Measurements from ENCODE around the gene DNAJB1. TPM values are rescaled to one million over a fixed set of nuclear protein-coding genes. Genes with fewer than 3 reads are reported as not detected.

DNAJB1 gene
- total and polyA plus RNA-seq, 2 of the 13 experiments (the other 11 are each of a cell fraction or from before 2014, with no cell fraction given) = 87.5 to 97.3 TPM

DNA sequence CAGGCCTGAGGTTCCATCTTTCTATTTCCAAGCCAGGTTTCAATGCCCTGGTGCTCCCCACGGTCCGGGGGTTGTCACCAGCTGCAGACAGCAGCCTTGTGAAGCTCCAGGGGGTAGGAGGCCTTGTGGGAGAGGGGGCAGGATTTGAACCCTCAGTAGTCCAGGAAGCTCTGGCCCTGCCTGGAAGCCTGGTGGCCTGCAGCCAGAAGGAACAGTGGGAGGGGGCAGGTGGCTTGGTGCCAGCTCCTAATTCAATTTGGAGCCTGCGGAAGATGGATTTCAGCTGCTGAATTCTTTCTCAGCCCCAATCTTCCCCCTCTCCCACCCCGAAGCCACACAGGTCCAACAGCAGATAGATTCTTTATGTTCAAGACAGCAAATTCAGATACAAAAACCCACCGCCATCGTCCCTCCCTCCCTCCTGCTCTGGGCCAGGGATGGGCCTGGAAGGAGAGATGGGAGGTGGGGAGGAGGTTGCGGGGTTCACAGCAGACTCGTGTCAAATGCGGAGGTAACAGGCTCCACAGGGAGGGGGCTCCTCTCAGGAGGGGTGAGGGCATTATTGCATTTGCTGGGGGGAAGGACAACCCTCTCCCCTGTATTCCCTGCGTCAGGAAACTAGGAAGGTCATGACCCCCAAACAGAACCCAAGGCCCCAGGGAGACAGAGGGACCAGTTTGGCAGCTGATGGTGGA, 40.6 kb downstream of the DNAJB1 start (continued):
- TF ChIP-seq, protein P1, sequence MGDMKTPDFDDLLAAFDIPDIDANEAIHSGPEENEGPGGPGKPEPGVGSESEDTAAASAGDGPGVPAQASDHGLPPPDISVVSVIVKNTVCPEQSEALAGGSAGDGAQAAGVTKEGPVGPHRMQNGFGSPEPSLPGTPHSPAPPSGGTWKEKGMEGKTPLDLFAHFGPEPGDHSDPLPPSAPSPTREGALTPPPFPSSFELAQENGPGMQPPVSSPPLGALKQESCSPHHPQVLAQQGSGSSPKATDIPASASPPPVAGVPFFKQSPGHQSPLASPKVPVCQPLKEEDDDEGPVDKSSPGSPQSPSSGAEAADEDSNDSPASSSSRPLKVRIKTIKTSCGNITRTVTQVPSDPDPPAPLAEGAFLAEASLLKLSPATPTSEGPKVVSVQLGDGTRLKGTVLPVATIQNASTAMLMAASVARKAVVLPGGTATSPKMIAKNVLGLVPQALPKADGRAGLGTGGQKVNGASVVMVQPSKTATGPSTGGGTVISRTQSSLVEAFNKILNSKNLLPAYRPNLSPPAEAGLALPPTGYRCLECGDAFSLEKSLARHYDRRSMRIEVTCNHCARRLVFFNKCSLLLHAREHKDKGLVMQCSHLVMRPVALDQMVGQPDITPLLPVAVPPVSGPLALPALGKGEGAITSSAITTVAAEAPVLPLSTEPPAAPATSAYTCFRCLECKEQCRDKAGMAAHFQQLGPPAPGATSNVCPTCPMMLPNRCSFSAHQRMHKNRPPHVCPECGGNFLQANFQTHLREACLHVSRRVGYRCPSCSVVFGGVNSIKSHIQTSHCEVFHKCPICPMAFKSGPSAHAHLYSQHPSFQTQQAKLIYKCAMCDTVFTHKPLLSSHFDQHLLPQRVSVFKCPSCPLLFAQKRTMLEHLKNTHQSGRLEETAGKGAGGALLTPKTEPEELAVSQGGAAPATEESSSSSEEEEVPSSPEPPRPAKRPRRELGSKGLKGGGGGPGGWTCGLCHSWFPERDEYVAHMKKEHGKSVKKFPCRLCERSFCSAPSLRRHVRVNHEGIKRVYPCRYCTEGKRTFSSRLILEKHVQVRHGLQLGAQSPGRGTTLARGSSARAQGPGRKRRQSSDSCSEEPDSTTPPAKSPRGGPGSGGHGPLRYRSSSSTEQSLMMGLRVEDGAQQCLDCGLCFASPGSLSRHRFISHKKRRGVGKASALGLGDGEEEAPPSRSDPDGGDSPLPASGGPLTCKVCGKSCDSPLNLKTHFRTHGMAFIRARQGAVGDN (CRISPR knock-in tag; IDR thresholded peaks at IDR 0.05) = no peak
- TF ChIP-seq, protein P2, sequence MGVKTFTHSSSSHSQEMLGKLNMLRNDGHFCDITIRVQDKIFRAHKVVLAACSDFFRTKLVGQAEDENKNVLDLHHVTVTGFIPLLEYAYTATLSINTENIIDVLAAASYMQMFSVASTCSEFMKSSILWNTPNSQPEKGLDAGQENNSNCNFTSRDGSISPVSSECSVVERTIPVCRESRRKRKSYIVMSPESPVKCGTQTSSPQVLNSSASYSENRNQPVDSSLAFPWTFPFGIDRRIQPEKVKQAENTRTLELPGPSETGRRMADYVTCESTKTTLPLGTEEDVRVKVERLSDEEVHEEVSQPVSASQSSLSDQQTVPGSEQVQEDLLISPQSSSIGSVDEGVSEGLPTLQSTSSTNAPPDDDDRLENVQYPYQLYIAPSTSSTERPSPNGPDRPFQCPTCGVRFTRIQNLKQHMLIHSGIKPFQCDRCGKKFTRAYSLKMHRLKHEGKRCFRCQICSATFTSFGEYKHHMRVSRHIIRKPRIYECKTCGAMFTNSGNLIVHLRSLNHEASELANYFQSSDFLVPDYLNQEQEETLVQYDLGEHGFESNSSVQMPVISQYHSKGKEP (CRISPR knock-in tag; IDR thresholded peaks at IDR 0.05) = no peak
- no peak for TF ChIP-seq TRIM24 (CRISPR knock-in tag; IDR thresholded peaks at IDR 0.05)
- no peak for TF ChIP-seq ZNF607 (CRISPR knock-in tag; IDR thresholded peaks at IDR 0.05; ENCODE audit: borderline replicate concordance)
- TF ChIP-seq KDM6A (CRISPR knock-in tag; IDR thresholded peaks at IDR 0.05; ENCODE audit: low read depth) = no peak
- no peak for TF ChIP-seq ZNF773 (CRISPR knock-in tag; IDR thresholded peaks at IDR 0.05; ENCODE audit: borderline replicate concordance)
- TF ChIP-seq, protein P3, sequence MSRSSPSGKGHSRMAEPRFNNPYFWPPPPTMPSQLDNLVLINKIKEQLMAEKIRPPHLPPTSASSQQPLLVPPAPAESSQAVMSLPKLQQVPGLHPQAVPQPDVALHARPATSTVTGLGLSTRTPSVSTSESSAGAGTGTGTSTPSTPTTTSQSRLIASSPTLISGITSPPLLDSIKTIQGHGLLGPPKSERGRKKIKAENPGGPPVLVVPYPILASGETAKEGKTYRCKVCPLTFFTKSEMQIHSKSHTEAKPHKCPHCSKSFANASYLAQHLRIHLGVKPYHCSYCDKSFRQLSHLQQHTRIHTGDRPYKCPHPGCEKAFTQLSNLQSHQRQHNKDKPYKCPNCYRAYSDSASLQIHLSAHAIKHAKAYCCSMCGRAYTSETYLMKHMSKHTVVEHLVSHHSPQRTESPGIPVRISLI (CRISPR knock-in tag; IDR thresholded peaks at IDR 0.05; ENCODE audit: borderline replicate concordance) = no peak
- TF ChIP-seq, protein P4, sequence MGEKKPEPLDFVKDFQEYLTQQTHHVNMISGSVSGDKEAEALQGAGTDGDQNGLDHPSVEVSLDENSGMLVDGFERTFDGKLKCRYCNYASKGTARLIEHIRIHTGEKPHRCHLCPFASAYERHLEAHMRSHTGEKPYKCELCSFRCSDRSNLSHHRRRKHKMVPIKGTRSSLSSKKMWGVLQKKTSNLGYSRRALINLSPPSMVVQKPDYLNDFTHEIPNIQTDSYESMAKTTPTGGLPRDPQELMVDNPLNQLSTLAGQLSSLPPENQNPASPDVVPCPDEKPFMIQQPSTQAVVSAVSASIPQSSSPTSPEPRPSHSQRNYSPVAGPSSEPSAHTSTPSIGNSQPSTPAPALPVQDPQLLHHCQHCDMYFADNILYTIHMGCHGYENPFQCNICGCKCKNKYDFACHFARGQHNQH (CRISPR knock-in tag; IDR thresholded peaks at IDR 0.05) = no peak
